Central memory CD8-positive, alpha-beta T cell (primary cell): ENCODE measurements around the gene ADARB2.

Experiments used
- ATAC-seq: fragments of 150-1000 bp; cut with Tn5 transposase; replicated peaks from 2 replicates; pipeline ENCODE4 v1.10.0; 2022; ENCODE audit warnings: mild to moderate bottlenecking, moderate FRiP score, moderate number of reproducible peaks; ENCODE audit not compliant: poor library complexity, severe bottlenecking; ENCODE audit errors: extremely low read depth
- DNase-seq, 2 donors: peaks; one replicate each; pipeline ENCODE4 v3.0.0; 2021; ENCODE audit warnings: low spot score in 2 of 2
- H3K27ac Mint-ChIP-seq: one replicate; pipeline ENCODE4 v1.8.0; 2022; ENCODE audit warnings: low read depth, mild to moderate bottlenecking, moderate library complexity, mixed read lengths
- H3K27me3 Mint-ChIP-seq: one replicate; pipeline ENCODE4 v1.8.0; 2022; ENCODE audit warnings: mixed read lengths
- H3K36me3 Mint-ChIP-seq: one replicate; pipeline ENCODE4 v1.8.0; 2022; ENCODE audit warnings: mild to moderate bottlenecking, moderate library complexity, mixed read lengths; ENCODE audit not compliant: insufficient read depth
- H3K4me1 Mint-ChIP-seq: one replicate; pipeline ENCODE4 v1.8.0; 2022; ENCODE audit warnings: mixed read lengths
- H3K4me3 Mint-ChIP-seq: one replicate; pipeline ENCODE4 v1.8.0; 2022; ENCODE audit warnings: mild to moderate bottlenecking, moderate library complexity, mixed read lengths
- H3K9me3 Mint-ChIP-seq: one replicate; pipeline ENCODE4 v1.8.0; 2022; ENCODE audit warnings: mixed read lengths

ADARB2 gene

GRCh38 chr10:1184541-1185430 lies 552.5 kb downstream of the ADARB2 start:
- Mint-ChIP-seq H3K27me3 (peaks cover 49% of the 10 kb centered on the region), H3K9me3 (no peaks in the 10 kb centered on the region), H3K27ac (no peak overlapping the region), H3K36me3 (no peaks in the 10 kb centered on the region), H3K4me3 (no peak overlapping the region), H3K4me1 (peaks cover 5% of the 10 kb centered on the region)
- DNase-seq: no peak
- no peak for ATAC-seq

GRCh38 chr10:1183701-1184100 lies 553.6 kb downstream of the ADARB2 start:
- Mint-ChIP-seq H3K4me3 (no peak overlapping the region), H3K9me3 (no peaks in the 10 kb centered on the region), H3K4me1 (peaks cover 5% of the 10 kb centered on the region), H3K27me3 (peaks cover 49% of the 10 kb centered on the region), H3K27ac (no peak overlapping the region), H3K36me3 (no peaks in the 10 kb centered on the region)
- ATAC-seq (no peak), DNase-seq (no peak)

- Mint-ChIP-seq H3K4me3 (no peak overlapping the region), H3K27ac (no peak overlapping the region), H3K36me3 (no peaks in the 10 kb centered on the region), H3K27me3 (peaks cover 49% of the 10 kb centered on the region), H3K9me3 (no peaks in the 10 kb centered on the region), H3K4me1 (peaks cover 5% of the 10 kb centered on the region)
- ATAC-seq (no peak), DNase-seq (no peak)
Observed at GRCh38 chr10:1183033-1183396, 554.3 kb downstream of the ADARB2 start.

GRCh38 chr10:1182280-1183032 lies 554.9 kb downstream of the ADARB2 start:
- Mint-ChIP-seq H3K27me3 (peaks cover 49% of the 10 kb centered on the region), H3K36me3 (no peaks in the 10 kb centered on the region), H3K4me1 (peaks cover 5% of the 10 kb centered on the region), H3K9me3 (no peaks in the 10 kb centered on the region), H3K4me3 (no peak overlapping the region), H3K27ac (no peak overlapping the region)
- DNase-seq (no peak), ATAC-seq (no peak)

GRCh38 chr10:1180836-1181235 lies 556.5 kb downstream of the ADARB2 start:
- no peaks in the 10 kb centered on the region for H3K36me3 Mint-ChIP-seq
- ATAC-seq (no peak), DNase-seq (no peak)
- no peak overlapping the region for H3K4me3 Mint-ChIP-seq
- H3K27me3 Mint-ChIP-seq: peaks cover 49% of the 10 kb centered on the region
- no peak overlapping the region for H3K27ac Mint-ChIP-seq
- H3K9me3 Mint-ChIP-seq: no peaks in the 10 kb centered on the region
- peaks cover 5% of the 10 kb centered on the region for H3K4me1 Mint-ChIP-seq

GRCh38 chr10:1180071-1180730 lies 557.1 kb downstream of the ADARB2 start:
- Mint-ChIP-seq H3K9me3 (no peaks in the 10 kb centered on the region), H3K4me3 (no peak overlapping the region), H3K4me1 (peaks cover 5% of the 10 kb centered on the region), H3K27me3 (peaks cover 46% of the 10 kb centered on the region), H3K36me3 (no peaks in the 10 kb centered on the region), H3K27ac (no peak overlapping the region)
- DNase-seq: no peak
- ATAC-seq: no peak

GRCh38 chr10:1179346-1180070 lies 557.8 kb downstream of the ADARB2 start:
- Mint-ChIP-seq H3K27ac (no peak overlapping the region), H3K36me3 (no peaks in the 10 kb centered on the region), H3K4me3 (no peak overlapping the region), H3K27me3 (peaks cover 39% of the 10 kb centered on the region), H3K4me1 (peaks cover 5% of the 10 kb centered on the region), H3K9me3 (no peaks in the 10 kb centered on the region)
- DNase-seq: no peak
- no peak for ATAC-seq

GRCh38 chr10:1178506-1178905 lies 558.8 kb downstream of the ADARB2 start:
- ATAC-seq: no peak
- no peaks in the 10 kb centered on the region for H3K36me3 Mint-ChIP-seq
- peaks cover 29% of the 10 kb centered on the region for H3K27me3 Mint-ChIP-seq
- H3K9me3 Mint-ChIP-seq: no peaks in the 10 kb centered on the region
- no peak overlapping the region for H3K4me3 Mint-ChIP-seq
- no peak overlapping the region for H3K27ac Mint-ChIP-seq
- H3K4me1 Mint-ChIP-seq: peaks cover 4% of the 10 kb centered on the region
- no peak for DNase-seq

GRCh38 chr10:1177936-1178335 lies 559.4 kb downstream of the ADARB2 start:
- Mint-ChIP-seq H3K9me3 (no peaks in the 10 kb centered on the region), H3K27me3 (peaks cover 23% of the 10 kb centered on the region), H3K36me3 (no peaks in the 10 kb centered on the region), H3K4me1 (no peaks in the 10 kb centered on the region), H3K4me3 (no peak overlapping the region), H3K27ac (no peak overlapping the region)
- DNase-seq (no peak), ATAC-seq (no peak)

- Mint-ChIP-seq H3K4me3 (no peak overlapping the region), H3K4me1 (no peaks in the 10 kb centered on the region), H3K9me3 (no peaks in the 10 kb centered on the region), H3K36me3 (no peaks in the 10 kb centered on the region), H3K27ac (no peak overlapping the region), H3K27me3 (peaks cover 10% of the 10 kb centered on the region)
- ATAC-seq (no peak), DNase-seq (no peak)
Observed at GRCh38 chr10:1175956-1176565, 561.3 kb downstream of the ADARB2 start.

- Mint-ChIP-seq H3K36me3 (no peaks in the 10 kb centered on the region), H3K27ac (no peak overlapping the region), H3K4me3 (no peak overlapping the region), H3K27me3 (peaks cover 15% of the 10 kb centered on the region), H3K4me1 (no peaks in the 10 kb centered on the region), H3K9me3 (no peaks in the 10 kb centered on the region)
- no peak for ATAC-seq
- no peak for DNase-seq
Observed at GRCh38 chr10:1174022-1174421, 563.3 kb downstream of the ADARB2 start.

GRCh38 chr10:1173091-1173490 lies 564.2 kb downstream of the ADARB2 start:
- ATAC-seq: no peak
- no peak for DNase-seq
- Mint-ChIP-seq H3K9me3 (no peaks in the 10 kb centered on the region), H3K27ac (no peak overlapping the region), H3K36me3 (no peaks in the 10 kb centered on the region), H3K4me1 (no peaks in the 10 kb centered on the region), H3K27me3 (peaks cover 25% of the 10 kb centered on the region), H3K4me3 (no peak overlapping the region)
